AG04450 (cell line): ENCODE data around the gene C20orf141. TPM values are rescaled to one million over a fixed set of nuclear protein-coding genes. Genes with fewer than 3 reads are reported as not detected.

Experiments
- CTCF ChIA-PET: fragments of 300-600, 350-600 bp; formaldehyde crosslinking; extraction: SDS; loops from one replicate; lab custom pipeline; 2022; ENCODE audit warnings: antibody characterized with exemption, inconsistent platforms; lab: Charles Lee
- POLR2A ChIA-PET: fragments of 350-600 bp; formaldehyde crosslinking; extraction: SDS; loops from one replicate; lab custom pipeline; 2021; ENCODE audit warnings: antibody characterized with exemption, inconsistent platforms; lab: Yijun Ruan, JAX
- DNase-seq: peaks from one replicate; pipeline ENCODE4 v3.0.0-alpha.2; 2011; ENCODE audit warnings: low read depth, low spot score
- H3K27ac ChIP-seq: one replicate; pipeline ENCODE4 v1.5.1; 2012; ENCODE audit warnings: low read depth, low read length, control low read depth
- H3K27me3 ChIP-seq: one replicate; pipeline ENCODE4 v1.6.0; 2012; ENCODE audit warnings: low read length; ENCODE audit not compliant: control insufficient read depth, insufficient read depth
- H3K4me3 ChIP-seq: 2 replicates; pipeline ENCODE4 v1.5.1; 2011; ENCODE audit warnings: mild to moderate bottlenecking, low read depth, low read length, control low read depth
- H3K9me3 ChIP-seq: 2 replicates; pipeline ENCODE4 v1.5.1; 2012; ENCODE audit warnings: low read length; ENCODE audit not compliant: control insufficient read depth, insufficient read depth
- CTCF ChIP-seq: IDR thresholded peaks from 2 replicates; pipeline ENCODE4 v1.5.1; 2011; ENCODE audit warnings: low read depth, low read length, control low read depth, inconsistent platforms
- polyA plus RNA-seq: library from polyadenylated mRNA; depleted of rRNA; stranded (reverse); fragments of >200 nt; gene quantifications from 2 replicates; pipeline ENCODE4 v1.2.3, GENCODE V29; 2011

C20orf141 gene
- polyA plus RNA-seq, 1 experiment = not detected

DNA sequence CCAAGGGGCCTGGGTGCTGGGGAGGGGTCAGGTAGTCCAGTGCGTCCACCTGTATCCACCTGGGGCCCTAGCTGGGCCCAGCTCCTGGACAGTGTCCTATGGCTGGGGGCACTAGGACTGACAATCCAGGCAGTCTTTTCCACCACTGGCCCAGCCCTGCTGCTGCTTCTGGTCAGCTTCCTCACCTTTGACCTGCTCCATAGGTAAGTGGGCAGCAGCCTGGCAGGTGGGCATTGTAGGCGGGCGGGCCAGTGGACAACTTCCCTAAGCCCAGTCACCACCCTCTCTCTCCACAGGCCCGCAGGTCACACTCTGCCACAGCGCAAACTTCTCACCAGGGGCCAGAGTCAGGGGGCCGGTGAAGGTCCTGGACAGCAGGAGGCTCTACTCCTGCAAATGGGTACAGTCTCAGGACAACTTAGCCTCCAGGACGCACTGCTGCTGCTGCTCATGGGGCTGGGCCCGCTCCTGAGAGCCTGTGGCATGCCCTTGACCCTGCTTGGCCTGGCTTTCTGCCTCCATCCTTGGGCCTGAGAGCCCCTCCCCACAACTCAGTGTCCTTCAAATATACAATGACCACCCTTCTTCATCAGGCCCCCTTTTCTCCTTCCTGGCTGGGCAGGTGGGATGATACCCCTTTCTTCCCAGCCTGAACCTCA is 584 bp downstream of the C20orf141 start:
- H3K27me3 ChIP-seq = no peaks in the 10 kb centered on the region
- ChIA-PET CTCF (no interaction called here), POLR2A (no interaction called here)
- no peak overlapping the region for H3K4me3 ChIP-seq
- H3K9me3 ChIP-seq = no peaks in the 10 kb centered on the region; the same call in 1 of the 2 replicates
- DNase-seq = no peak
- H3K27ac ChIP-seq = peak overlapping the region; percentile 88
- no peak for TF ChIP-seq CTCF

- Histone ChIP-seq H3K9me3 (no peaks in the 10 kb centered on the region; the same call in 1 of the 2 replicates), H3K4me3 (no peak within 1 kb of the TSS), H3K27ac (peak within 1 kb of the TSS; percentile 88), H3K27me3 (peaks cover 2% of the 10 kb centered on the region)
- ChIA-PET POLR2A (interaction anchor here (0.6 kb wide), 1 partner anchor 11 kb away, joined by 3 read pairs; no protein-coding TSS in a partner anchor), CTCF (no interaction called here)
- TF ChIP-seq CTCF = no peak
- no peak for DNase-seq
Observed at GRCh38 chr20:2816030-2816582, 1.3 kb downstream of the C20orf141 start, which contains the start of gene TMEM239. Gene TMEM239, plus strand, starts transcription at chr20:2816364. Its CDS starts 191 bp downstream, at chr20:2816555.

DNA sequence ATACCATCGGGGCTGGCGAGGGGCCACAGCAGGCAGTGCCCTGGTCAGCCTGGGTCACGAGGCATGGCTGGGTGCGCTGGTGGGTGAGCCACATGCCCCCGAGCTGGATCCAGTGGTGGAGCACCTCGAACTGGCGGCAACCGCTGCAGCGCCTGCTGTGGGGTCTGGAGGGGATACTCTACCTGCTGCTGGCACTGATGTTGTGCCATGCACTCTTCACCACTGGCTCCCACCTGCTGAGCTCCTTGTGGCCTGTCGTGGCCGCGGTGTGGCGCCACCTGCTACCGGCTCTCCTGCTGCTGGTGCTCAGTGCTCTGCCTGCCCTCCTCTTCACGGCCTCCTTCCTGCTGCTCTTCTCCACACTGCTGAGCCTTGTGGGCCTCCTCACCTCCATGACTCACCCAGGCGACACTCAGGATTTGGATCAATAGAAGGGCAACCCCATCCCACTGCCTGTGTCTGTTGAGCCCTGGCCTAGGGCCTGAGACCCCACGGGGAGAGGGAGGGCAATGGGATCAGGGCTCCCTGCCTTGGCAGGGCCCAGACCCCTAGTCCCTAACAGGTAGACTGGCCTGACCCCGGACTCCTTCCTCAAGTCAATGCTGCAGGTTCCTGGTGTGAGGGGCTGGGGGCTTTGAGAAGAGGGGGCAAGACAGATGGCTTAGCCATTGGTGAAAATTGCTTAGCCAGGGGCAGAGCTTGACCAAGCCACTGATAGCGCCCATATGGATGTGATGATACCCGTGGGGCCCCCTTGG is 2.0 kb downstream of the C20orf141 start:
- H3K27me3 ChIP-seq = peaks cover 6% of the 10 kb centered on the region
- CTCF ChIA-PET = no interaction called here

GRCh38 chr20:2817341-2817726 is 2.5 kb downstream of the C20orf141 start:
- Histone ChIP-seq H3K9me3 (no peaks in the 10 kb centered on the region; the same call in 1 of the 2 replicates), H3K4me3 (no peak overlapping the region), H3K27me3 (peaks cover 6% of the 10 kb centered on the region), H3K27ac (no peak overlapping the region)
- no peak for DNase-seq
- ChIA-PET POLR2A (interaction anchor here (1.0 kb wide), 1 partner anchor 23 kb away, joined by 3 read pairs; the partner anchor contains the start of genes PCED1A and VPS16), CTCF (no interaction called here)
- no peak for TF ChIP-seq CTCF

More for the DNA sequence above, 2.0 kb downstream of the C20orf141 start:
- no peak for TF ChIP-seq CTCF
- DNase-seq = no peak
- no peak overlapping the region for H3K27ac ChIP-seq
- H3K9me3 ChIP-seq = no peaks in the 10 kb centered on the region; the same call in 1 of the 2 replicates
- no peak overlapping the region for H3K4me3 ChIP-seq
- POLR2A ChIA-PET = interaction anchor here (0.6 to 1.0 kb wide), 2 partner anchors 10 to 24 kb away, joined by 3 read pairs; partner anchors contain the start of genes PCED1A and VPS16
